ENCODE data around the gene WNT5B. TPM values are rescaled to one million over a fixed set of nuclear protein-coding genes. Genes with fewer than 3 reads are reported as not detected.

The WNT5B gene
- total RNA-seq = 1 to 10 TPM; 4.5 to 9.4 TPM
- long read RNA-seq, partial matches to known transcripts = 0 of 8 reads
- long read RNA-seq, other reads (novel, unspliced or antisense) = 8 of 8 reads

DNA sequence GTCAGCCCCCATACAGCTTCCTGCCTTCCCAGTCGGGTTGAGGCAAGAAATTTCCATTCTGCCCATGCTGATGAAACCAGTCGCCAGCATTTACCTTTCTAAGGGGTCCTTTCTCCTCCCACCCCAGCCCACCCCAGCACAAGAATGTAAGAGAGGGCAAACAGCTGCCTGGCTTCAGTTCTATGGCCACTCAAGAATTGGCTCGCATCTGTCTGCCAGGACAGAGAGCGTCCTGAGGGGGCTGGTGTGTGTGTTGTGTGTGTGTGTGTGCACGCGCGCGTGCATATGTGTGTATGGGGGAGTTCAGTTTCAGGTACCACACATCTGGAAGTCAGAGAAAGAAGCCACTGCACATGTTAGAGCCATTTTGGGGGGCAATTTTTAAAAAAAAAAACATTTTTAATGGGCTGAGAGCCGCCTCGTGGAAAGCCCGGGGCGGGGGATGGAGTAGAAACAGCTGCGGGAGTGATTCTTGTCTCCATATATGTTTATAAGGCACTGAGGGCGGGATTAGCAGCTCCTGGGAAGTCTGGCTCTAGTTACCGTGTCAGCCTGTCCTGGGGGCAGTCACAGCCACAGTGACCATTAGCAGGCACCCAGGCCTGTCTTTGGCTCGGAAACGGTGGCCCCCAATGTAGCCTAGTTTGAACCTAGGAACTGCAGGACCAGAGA, at the start of gene WNT5B:
WNT5B (plus strand) TSS at position 566 of the 672 bp plus-strand sequence. CDS start 2,124 bp downstream, outside the sequence.
- intact Hi-C loops (cut with DNase I, micrococcal nuclease) = no loop called here
- DNase-seq (no peak), ATAC-seq (no peak)

DNA sequence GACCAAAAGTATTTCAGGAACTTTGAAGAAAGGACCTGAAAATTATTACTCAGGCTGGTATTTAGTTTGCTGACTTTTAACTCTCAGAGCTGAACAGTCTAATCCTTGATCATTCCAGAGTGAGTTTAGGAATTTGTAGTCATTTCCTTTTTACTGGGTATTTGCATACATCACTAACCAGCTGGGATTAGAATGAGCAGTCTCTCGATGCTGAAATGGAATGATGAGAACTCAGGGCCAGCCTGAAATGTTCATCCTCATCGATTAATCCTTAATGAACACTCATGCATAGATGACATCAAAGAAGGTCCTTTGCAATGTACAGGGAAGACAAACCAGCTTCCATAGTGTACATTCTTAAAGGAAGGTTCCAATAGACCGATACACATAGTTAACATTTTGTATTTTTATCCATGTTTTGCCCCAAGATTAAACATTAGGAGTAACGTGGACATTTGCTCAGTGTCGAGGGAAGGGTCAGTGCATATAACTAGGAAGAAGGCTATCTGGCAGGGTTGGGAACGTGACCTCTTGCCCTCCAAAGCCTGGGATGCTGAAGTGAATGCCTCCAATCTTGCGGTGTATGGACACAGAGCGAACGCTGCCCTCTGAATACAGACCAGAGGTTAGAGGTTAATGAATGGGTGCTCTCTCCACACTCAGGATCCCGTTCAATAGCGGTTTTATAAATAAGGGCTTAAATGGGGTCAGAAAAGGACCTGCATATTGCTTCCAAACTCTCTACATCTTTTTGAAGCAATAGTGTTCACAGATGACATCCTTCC, 49.2 kb upstream of the WNT5B start:
- intact Hi-C loops (cut with DNase I, micrococcal nuclease) = loop anchor here in 1 of 2 donors (10.0 kb wide), 1 partner anchor 465 kb away; no protein-coding TSS in a partner anchor
- ATAC-seq (no peak), DNase-seq (no peak)

DNA sequence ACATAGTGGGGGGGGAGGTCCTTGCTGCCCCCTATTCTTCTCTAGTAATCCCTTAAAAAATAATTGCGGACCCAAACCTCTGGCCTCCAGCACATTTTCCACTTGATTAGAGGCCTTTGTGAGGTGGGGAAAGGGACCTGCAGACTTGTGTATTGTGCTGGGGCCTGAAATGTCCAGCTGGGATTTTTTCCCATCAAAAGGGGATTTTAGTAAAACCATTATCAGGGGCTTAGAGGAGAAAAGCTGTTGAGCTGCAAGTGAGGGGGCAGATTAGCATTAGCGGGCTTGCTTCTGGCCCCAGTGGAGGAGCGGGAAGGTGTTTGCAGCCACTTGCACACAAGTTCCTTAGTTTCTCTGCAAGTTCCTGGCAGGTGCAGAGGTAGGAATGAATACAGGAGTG, 48.5 kb upstream of the WNT5B start:
- ATAC-seq (no peak), DNase-seq (no peak)
- intact Hi-C loops (cut with DNase I, micrococcal nuclease) = loop anchor here in 1 of 2 donors (10.0 kb wide), 1 partner anchor 466 kb away; no protein-coding TSS in a partner anchor

DNA sequence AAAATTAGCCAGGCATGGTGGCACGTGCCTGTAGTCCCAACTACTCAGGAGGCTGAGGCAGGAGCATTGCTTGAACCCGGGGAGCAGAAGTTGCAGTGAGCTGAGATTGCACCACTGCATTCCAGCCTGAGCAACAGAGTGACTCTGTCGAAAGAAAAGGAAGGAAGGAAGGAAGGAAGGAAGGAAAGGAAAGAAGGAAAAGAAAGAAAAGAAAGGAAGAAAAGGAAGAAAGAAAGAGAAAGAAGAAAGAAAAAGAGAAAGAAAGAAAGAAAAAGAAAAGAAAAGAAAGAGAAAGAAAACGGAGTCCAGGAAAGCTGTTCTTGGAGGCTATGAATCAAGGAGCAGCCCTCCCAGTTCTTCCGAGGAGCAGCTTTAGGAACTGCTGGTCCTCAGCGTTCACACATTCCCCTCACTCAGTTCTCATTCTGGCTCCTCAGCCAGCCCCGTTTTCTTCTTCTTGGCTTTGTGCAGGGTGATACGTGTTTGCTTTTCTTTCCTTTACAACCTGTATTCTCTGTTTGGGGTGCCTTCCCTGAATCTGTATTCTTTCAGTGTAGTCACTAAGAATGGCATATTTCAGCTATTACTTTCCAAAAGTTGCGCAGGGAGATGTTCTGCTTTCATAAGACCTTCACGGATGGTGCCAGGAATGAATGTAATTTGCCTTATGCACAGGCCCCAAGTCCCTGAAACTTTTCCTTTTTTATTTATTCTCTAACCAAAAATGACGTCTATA, 46.9 kb upstream of the WNT5B start:
- intact Hi-C loops (cut with DNase I, micrococcal nuclease) = loop anchor here in 1 of 2 donors (10.0 kb wide), 1 partner anchor 467 kb away; no protein-coding TSS in a partner anchor
- ATAC-seq (no peak), DNase-seq (no peak)

DNA sequence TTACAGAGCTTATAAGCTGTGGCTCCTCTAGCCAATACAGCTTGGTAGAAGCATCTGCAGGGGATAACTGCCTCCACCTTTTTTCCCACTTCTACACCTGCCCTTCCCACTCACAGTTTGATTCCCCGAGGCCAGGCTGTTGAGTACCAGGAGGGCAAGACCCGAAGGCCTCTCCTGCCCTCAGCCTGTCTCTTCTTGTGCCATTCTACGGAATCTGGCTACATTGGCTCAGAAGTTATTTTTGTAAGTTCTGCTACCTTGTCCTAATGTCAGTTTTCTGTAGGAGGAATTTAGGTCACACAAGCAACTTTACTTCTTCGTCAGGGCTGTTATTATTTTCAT, 46.4 kb upstream of the WNT5B start:
- intact Hi-C loops (cut with DNase I, micrococcal nuclease) = loop anchor here in 1 of 2 donors (10.0 kb wide), 1 partner anchor 468 kb away; no protein-coding TSS in a partner anchor
- DNase-seq (no peak), ATAC-seq (no peak)

DNA sequence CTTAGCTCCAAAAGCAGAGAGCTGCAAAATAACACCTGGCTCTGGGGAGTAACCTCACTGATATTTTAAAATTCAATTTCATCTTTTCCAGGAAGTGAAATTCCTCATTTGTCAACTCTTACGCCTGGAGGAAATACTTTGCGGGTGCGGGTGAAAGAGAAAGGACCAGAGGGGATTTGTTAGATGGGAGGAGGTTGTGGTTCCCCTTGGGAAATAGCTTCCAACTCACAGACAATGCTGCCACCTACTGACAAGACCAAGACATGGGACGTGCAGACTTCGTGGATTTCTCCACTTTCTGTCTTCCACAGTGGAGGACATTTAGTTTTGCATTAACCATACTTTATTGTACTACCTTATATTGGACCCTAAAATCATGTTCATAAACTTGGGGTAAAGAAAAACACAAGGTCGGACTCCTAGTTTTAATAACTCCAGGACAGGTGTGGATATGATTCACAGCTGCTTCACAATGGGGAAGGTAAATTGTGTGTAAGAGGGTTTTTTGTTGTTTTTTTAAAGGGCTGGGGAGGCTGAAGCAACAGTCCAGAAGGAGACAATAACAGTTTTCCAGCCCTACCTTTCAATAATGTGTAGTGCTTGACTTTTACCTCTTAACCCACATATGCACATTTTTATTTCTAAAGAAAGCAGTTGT, 45.5 kb upstream of the WNT5B start:
- intact Hi-C loops (cut with DNase I, micrococcal nuclease) = loop anchor here (2.0 to 10.0 kb wide), 2 partner anchors 465 to 469 kb away; no protein-coding TSS in a partner anchor
- DNase-seq (peak; percentile 74 to 80), ATAC-seq (peak; percentile 84)

DNA sequence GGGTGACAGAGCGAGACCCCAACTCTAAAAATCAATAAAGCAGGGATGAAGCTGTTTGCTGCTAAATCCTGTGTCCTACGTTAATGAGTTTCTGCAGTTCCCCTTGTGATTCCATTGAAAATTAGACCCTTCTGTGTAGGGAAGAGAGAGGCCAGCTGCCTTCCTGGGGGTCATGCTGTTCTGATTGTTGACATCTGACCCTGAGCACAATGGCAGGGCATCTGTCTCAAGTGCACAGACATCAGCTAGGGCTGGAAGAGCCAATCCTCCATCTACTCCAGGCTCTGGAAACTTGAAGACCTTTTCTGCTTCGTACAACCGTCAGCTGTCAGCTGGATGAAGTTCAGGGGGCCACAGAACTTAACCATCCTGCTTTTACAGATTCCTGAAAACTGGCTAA, 44.7 kb upstream of the WNT5B start:
- ATAC-seq (no peak), DNase-seq (no peak)
- intact Hi-C loops (cut with DNase I, micrococcal nuclease) = loop anchor here (2.0 to 10.0 kb wide), 2 partner anchors 466 to 470 kb away; no protein-coding TSS in a partner anchor

DNA sequence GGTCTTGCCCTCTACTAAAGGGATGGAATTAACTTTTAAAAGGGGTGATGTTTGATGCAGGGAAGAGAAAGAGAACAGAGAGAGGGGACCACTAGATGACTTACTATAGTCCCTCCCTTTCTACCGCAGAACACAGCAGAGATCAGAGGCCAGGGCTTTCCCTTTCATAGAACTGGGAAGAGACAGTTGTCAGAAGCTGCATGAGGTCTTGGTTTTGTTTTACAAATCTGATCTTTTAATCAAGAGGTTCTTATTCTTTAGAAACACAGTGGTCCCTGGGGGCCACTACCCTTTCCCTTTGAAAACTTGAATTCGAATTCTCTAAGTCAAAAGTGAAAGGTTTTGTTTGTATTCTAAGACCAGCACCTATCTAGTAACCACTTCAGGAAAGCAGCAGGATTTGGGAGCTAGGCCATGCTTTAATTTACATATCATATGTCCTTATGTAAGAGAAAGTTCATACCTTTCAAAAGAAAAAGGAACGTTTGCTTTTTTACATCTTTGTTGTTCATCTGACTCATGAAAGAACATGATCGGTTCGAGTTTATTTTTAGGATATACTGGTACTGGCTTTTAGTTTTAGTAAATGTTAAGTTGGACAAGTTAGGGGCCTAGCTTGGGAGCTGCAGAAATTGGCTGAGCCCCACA, 41.0 kb upstream of the WNT5B start:
- ATAC-seq (no peak), DNase-seq (no peak)
- intact Hi-C loops (cut with DNase I, micrococcal nuclease) = loop anchor here (5.0 to 10.0 kb wide), 2 partner anchors 456 to 473 kb away; no protein-coding TSS in a partner anchor

DNA sequence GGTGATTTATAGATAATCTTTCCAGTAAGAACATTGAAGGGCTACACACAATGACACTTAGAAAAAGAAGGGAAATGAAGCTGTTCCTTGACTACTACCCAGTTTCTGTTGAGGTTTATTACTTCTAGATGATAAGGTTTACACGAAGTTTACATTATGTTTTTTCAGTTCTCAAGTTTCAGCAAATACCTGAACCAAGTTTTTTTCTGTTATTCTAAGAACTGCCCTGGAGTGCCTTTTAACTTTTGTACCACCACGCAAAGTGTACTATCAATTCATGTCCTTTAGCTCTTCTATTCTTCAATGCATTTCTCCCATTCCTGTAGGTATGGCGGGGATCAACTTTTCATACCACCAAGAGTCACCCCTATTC, 40.5 kb upstream of the WNT5B start:
- ATAC-seq (no peak), DNase-seq (no peak)
- intact Hi-C loops (cut with DNase I, micrococcal nuclease) = loop anchor here (5.0 to 10.0 kb wide), 2 partner anchors 456 to 474 kb away; no protein-coding TSS in a partner anchor

DNA sequence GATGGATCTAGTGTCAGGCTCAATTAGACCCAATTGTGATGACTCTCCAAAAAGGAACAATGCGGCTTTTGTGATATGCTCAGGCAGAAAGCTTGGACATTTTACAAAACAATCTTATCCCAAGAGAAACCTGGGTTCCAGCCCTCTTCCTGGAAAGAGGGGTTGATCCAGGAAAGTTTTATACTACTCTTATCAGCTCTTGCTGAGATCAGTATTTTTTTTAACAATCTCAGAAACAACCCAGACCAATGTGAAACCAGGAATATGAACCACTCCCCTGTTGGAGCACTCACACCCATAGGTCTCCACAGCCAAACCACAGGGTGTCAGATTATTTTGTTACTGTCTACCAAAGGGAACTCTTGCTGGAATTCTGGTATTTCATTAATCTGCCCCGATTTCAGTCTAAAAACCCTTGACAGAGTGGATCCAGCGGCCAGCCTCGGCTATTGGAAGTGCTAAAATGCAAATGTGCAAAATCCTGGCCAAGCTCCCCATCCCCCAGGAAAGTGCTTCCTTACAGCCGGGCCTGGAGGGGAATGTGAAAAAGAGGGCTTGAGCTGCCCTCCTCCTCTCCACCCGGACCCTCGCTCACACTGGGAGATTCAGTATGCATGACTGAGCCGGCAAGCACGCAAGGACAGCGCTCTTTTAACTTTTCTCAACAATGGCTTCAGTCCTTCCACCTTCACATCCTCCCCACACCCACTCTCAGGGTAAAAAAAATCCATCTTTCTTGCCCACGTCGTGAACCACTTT, 38.6 kb upstream of the WNT5B start:
- intact Hi-C loops (cut with DNase I, micrococcal nuclease) = no loop called here
- peak; percentile 43 for ATAC-seq
- DNase-seq = peak in 1 of 2 donors; percentile 43

DNA sequence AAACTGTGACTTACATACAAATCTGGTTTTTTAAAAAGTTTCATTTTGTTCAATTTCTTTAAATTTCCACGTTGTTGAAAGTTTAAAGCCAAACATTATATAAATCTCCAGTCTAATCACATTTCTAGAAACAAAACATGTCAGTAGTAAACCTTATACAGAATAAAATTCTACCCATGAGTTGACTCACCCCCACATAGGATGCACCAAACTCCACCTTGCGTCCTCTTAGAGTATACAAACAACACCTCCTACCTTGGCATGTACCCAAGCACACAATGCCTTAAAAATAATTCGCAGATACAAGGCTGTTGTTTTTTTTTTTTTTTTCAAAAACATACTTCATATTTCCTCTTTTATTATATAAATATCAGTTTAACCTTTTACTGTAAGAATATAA, 38.0 kb upstream of the WNT5B start:
- DNase-seq = peak in 1 of 2 donors; percentile 56
- intact Hi-C loops (cut with DNase I, micrococcal nuclease) = no loop called here

DNA sequence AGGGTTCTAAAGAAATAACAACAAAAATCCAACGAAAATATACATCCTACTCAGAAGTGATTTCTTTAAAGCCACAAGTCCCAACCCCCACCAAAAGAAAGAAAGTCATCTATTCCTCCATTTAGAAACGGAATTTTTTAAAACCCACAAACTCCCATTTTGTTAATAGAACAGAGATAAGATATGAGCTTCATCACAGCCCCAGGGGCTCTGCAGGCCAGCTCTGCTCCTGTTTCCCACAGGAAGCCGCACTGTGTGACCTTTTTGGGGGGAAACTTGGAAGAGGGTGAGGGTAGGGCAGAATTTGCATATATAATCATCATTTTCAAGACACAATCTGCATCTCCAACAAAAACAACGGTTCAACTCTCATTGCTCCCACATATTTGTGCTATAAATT, 37.5 kb upstream of the WNT5B start:
- intact Hi-C loops (cut with DNase I, micrococcal nuclease) = no loop called here
- no peak for DNase-seq
- ATAC-seq = no peak

More for the DNA sequence above, 38.0 kb upstream of the WNT5B start:
- ATAC-seq = no peak

DNA sequence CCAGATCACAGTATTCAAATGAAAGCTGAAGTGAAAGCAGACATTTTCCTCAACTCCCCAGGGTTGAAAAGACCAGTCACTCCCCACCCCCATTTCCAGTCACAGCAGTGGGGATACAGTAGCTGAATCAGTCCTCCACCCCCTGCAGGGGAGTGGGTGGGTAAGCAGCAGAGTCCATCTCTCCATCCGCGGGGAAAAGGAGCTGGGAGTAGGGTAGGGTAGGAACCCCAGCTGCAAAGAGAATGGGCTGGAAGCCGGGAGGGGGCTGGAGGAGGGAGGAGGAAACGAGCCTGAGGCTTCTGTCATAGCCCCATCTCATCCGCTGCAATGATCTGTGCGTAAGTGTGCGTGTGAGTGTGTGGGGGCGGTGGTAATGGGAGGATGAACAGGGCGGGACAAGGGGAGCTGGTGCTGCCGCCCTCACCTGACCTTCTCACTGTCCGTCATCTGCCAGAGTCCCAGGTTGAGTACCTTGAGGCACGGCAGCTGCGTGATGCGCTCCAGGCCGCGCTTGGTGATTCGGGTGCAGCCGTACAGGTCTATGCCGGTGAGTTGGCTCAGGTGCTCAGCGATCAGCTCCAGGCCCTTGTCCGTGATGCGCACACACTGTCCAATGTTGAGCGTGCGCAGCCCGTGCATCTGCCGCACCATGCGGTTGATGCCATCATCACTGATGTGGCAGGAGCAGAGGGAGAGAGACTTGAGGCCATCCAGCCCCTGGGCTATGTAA, 36.4 kb upstream of the WNT5B start:
- DNase-seq = peak; percentile 67 to 73
- intact Hi-C loops (cut with DNase I, micrococcal nuclease) = no loop called here
- peak; percentile 26 for ATAC-seq

DNA sequence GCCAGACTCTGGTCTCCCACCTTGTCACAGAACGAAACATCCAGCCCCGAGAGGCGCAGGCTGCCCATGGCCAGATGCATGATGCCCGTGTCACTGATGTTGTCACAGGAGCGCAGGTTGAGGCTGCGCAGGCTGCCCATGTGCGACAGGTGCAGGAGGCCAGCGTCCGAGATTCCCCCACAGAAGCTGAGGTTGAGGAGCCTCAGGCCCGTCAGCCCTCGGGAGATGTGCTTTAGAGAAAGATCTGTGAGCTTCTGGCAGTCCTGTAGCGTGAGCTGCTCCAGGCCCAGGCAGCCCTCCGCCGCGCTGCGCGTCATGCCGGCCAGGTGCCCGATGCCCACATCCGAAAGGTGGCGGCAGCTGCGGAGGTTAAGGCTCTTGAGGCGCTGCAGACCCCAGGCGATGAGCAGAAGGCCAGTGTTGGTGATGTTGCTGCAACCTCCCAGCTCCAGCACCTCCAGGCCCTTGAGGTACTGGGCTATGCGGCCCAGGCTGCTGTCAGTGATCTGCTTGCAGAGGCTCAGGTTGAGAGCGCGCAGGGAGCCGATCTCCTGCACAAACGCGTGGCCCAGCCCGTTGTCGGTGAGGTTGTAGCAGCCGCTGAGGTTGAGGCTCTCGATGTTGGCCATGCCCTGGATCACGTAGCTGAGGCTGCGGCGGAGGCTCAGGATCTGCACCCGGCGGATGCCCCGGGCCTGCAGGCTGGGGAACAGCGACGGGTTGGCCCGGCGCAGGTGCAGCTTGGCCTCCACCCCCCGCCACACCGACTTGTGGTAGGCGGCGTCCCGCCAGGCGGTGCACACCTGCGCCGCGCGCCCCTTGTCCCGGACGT, 35.6 kb upstream of the WNT5B start:
- ATAC-seq = peak; percentile 44
- peak; percentile 56 to 81 for DNase-seq
- intact Hi-C loops (cut with DNase I, micrococcal nuclease) = no loop called here

DNA sequence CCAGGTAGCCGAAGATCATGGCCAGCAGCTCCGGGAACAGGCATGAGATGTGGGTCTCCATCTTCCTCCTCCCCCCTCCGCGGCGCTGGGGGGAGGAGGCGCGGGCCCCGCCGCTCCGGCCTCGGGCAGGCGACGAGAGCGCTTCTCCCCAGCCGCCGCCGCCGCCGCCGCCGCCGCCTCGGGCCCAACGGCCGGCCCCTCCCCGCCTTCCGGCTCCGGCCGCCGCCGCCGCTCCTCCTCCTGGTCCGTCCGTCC, 35.1 kb upstream of the WNT5B start:
- intact Hi-C loops (cut with DNase I, micrococcal nuclease) = no loop called here
- no peak for DNase-seq
- ATAC-seq = no peak

Measured in left colon (tissue), 2 donors.